AG20443 (cell line): Measurements from ENCODE around the gene PPM1N.

Source experiments
- DNase-seq: peaks from one replicate; pipeline ENCODE4 v3.0.0; 2012; ENCODE audit warnings: low spot score, mixed read lengths

PPM1N gene

GRCh38 chr19:45529420-45529785 lies 31.2 kb downstream of the PPM1N start:
- no peak for DNase-seq

GRCh38 chr19:45531349-45531748 lies 33.1 kb downstream of the PPM1N start:
- DNase-seq = no peak

GRCh38 chr19:45539459-45539858 lies 41.2 kb downstream of the PPM1N start:
- no peak for DNase-seq

- no peak for DNase-seq
Observed at GRCh38 chr19:45542234-45542668, 44.0 kb downstream of the PPM1N start.

GRCh38 chr19:45547211-45547770 lies 49.0 kb downstream of the PPM1N start:
- DNase-seq = no peak

- peak; percentile 91 for DNase-seq
Observed at GRCh38 chr19:45547965-45548609, 49.8 kb downstream of the PPM1N start.
